Adrenal gland (tissue), 12 donors: Measurements from ENCODE around the gene ACVR1B. TPM values are rescaled to one million over a fixed set of nuclear protein-coding genes. Genes with fewer than 3 reads are reported as not detected.

Experiments
- DNase-seq, 7 donors: peaks; one replicate each; pipeline ENCODE4 v3.0.0-alpha.2; 2019 to 2020
- H3K27ac ChIP-seq, 5 donors: fragments of 200-600 bp; sonication (generic) in 4 of 5; 1 replicate in 3 of 5; 2 replicates in 2 of 5; pipeline versions ENCODE4 v1.5.1 to v1.8.0; 2016 to 2020; ENCODE audit warnings: mild to moderate bottlenecking in 1 of 5
- H3K27me3 ChIP-seq: fragments of 200-600 bp; 2 replicates; pipeline ENCODE4 v1.8.0; 2021
- H3K36me3 ChIP-seq, 2 donors: fragments of 200-600 bp; replicated peaks in 1 of 2; 1 replicate in 1 of 2; 2 replicates in 1 of 2; pipeline versions ENCODE4 v1.5.1 to v1.8.0; 2018 to 2022
- H3K4me1 ChIP-seq, 2 donors: fragments of 200-600 bp; replicated peaks in 1 of 2; 1 replicate in 1 of 2; 2 replicates in 1 of 2; pipeline versions ENCODE4 v1.5.1 to v1.8.0; 2018 to 2021
- H3K4me3 ChIP-seq, 4 donors: fragments of 200-600 bp; sonication (generic) in 3 of 4; one replicate each; pipeline ENCODE4 v1.5.1; 2016 to 2018
- H3K9me3 ChIP-seq, 3 donors: fragments of 200-600 bp; sonication (generic) in 1 of 3; replicated peaks in 1 of 3; 1 replicate in 2 of 3; 2 replicates in 1 of 3; pipeline versions ENCODE4 v1.5.1 to v1.8.0; 2016 to 2021
- CTCF ChIP-seq, 6 experiments: fragments of 450-650 bp in 4 of 6; fragments of 200-600 bp in 2 of 6; sonication (generic) in 1 of 6; IDR thresholded peaks; 1 replicate in 5 of 6; 2 replicates in 1 of 6; pipeline versions ENCODE4 v1.5.1 to v1.8.0; 2016 to 2021; ENCODE audit warnings: antibody characterized with exemption in 6 of 6, mild to moderate bottlenecking in 2 of 6, moderate library complexity in 1 of 6
- POLR2A ChIP-seq, 2 donors: fragments of 450-650 bp; IDR thresholded peaks; one replicate each; pipeline ENCODE4 v1.6.1; 2017; ENCODE audit warnings: antibody characterized with exemption in 2 of 2, mild to moderate bottlenecking in 2 of 2, moderate library complexity in 1 of 2
- WGBS, 4 donors: extraction: QIAGEN DNeasy Blood & Tissue Kit in 2 of 4; methylation state at CpG; one replicate each; pipeline versions ENCODE4 v1.1.5 to v1.1.7; 2013 to 2017; 5-methylcytosine and 5-hydroxymethylcytosine counted together
- intact Hi-C, 2 donors: fragments of 100-400 bp; cut with DNase I; formaldehyde crosslinking; loops; one replicate each; pipeline versions ENCODE4 v1.14.1 to v1.15.0; 2022 to 2023
- polyA plus RNA-seq, 3 donors: library from polyadenylated mRNA; stranded (reverse); fragments of 200-250 nt in 2 of 3; fragments of 350-450 nt in 1 of 3; fragmentation: Illumina TruSeq in 1 of 3; extraction: RNeasy Lipid Tissue Mini Kit (QIAGEN cat#74804) in 1 of 3; gene quantifications; one replicate each; pipeline ENCODE4 v1.2.3, GENCODE V29; 2013 to 2014
- total RNA-seq, 9 donors: library from RNA; depleted of rRNA in 4 of 9; stranded (reverse); fragments of >200 nt in 4 of 9; fragments of 120-200 nt in 1 of 9; fragmentation: NEBNext Ultra II Directional in 1 of 9; extraction: Animal tissue kit (Norgen Biotek cat#: 25700) in 1 of 9; gene quantifications; one replicate each; pipeline versions ENCODE4 v1.1.0 to v1.2.4, GENCODE V29; 2013 to 2023
- donor health status: healthy with polysubstance abuse.
- donor health status: Bipolar disorder and iron deficiency.
- donor health status: DM: yes; HTN: yes; CAD: no.
- donor health status: DM: no; HTN: no; CAD: no.
- donor health status: DM: no; HTN: no; CAD: no.
- donor health status: DM: yes; HTN: yes; CAD: no.

ACVR1B gene
- total and polyA plus RNA-seq, 12 donors: 6.3 to 26.3 (median 13.9) TPM

- no peak overlapping the region for H3K27ac ChIP-seq
- H3K9me3 ChIP-seq: no peaks in the 10 kb centered on the region
- no peak for TF ChIP-seq CTCF (IDR thresholded peaks at IDR 0.05)
- TF ChIP-seq POLR2A (IDR thresholded peaks at IDR 0.05): no peak
- H3K4me3 ChIP-seq: no peak overlapping the region
- 61 to 79% (median 71%) methylated on average over 33 to 93 of the region's 93 CpGs for WGBS, 4 donors
- no peaks in the 10 kb centered on the region for H3K36me3 ChIP-seq
- H3K27me3 ChIP-seq: peaks cover 6% of the 10 kb centered on the region
- H3K4me1 ChIP-seq: no peaks in the 10 kb centered on the region
- no peak for DNase-seq
- intact Hi-C loops: no loop called here
Measured at GRCh38 chr12:52014567-52015530, 63.4 kb downstream of the ACVR1B start.

GRCh38 chr12:52015532-52016041 lies 64.1 kb downstream of the ACVR1B start:
- no peak for TF ChIP-seq POLR2A (IDR thresholded peaks at IDR 0.05)
- TF ChIP-seq CTCF (IDR thresholded peaks at IDR 0.05): no peak
- Histone ChIP-seq H3K27ac (no peak overlapping the region), H3K4me1 (no peaks in the 10 kb centered on the region), H3K36me3 (no peaks in the 10 kb centered on the region), H3K27me3 (peaks cover 6% of the 10 kb centered on the region), H3K9me3 (no peaks in the 10 kb centered on the region), H3K4me3 (no peak overlapping the region)
- intact Hi-C loops: no loop called here
- DNase-seq: no peak
- WGBS, 4 donors: 71 to 82% (median 79%) methylated on average over 7 to 10 of the region's 10 CpGs

- peaks cover 6% of the 10 kb centered on the region for H3K27me3 ChIP-seq
- no peak for TF ChIP-seq POLR2A (IDR thresholded peaks at IDR 0.05)
- TF ChIP-seq CTCF (IDR thresholded peaks at IDR 0.05): no peak
- WGBS, 4 donors: 80 to 96% (median 83%) methylated on average over 3 to 4 of the region's 4 CpGs
- intact Hi-C loops: no loop called here
- H3K36me3 ChIP-seq: no peaks in the 10 kb centered on the region
- no peaks in the 10 kb centered on the region for H3K9me3 ChIP-seq
- H3K27ac ChIP-seq: no peak overlapping the region
- H3K4me3 ChIP-seq: no peak overlapping the region
- no peak for DNase-seq
- H3K4me1 ChIP-seq: peaks cover 7 to 8% of the 10 kb centered on the region in 2 donors
Measured at GRCh38 chr12:52018433-52019112, 67.1 kb downstream of the ACVR1B start.

GRCh38 chr12:52019113-52019770 lies 67.7 kb downstream of the ACVR1B start:
- Histone ChIP-seq H3K9me3 (no peaks in the 10 kb centered on the region), H3K27ac (no peak overlapping the region), H3K36me3 (no peaks in the 10 kb centered on the region), H3K4me3 (no peak overlapping the region), H3K27me3 (peaks cover 6% of the 10 kb centered on the region), H3K4me1 (peaks cover 10 to 14% of the 10 kb centered on the region in 2 donors)
- DNase-seq: no peak
- intact Hi-C loops: no loop called here
- no peak for TF ChIP-seq POLR2A (IDR thresholded peaks at IDR 0.05)
- no peak for TF ChIP-seq CTCF (IDR thresholded peaks at IDR 0.05)
- WGBS, 4 donors: 68 to 76% (median 72%) methylated on average over 11 to 13 of the region's 13 CpGs
